GM19328 (cell line): ENCODE measurements around the gene CLCA1.

Experiments used
- ATAC-seq: cut with Tn5 transposase; IDR thresholded peaks from one replicate; pipeline ENCODE4 v1.9.1; 2021; ENCODE audit warnings: mild to moderate bottlenecking, moderate library complexity; ENCODE audit not compliant: unreplicated experiment

The CLCA1 gene, protein sequence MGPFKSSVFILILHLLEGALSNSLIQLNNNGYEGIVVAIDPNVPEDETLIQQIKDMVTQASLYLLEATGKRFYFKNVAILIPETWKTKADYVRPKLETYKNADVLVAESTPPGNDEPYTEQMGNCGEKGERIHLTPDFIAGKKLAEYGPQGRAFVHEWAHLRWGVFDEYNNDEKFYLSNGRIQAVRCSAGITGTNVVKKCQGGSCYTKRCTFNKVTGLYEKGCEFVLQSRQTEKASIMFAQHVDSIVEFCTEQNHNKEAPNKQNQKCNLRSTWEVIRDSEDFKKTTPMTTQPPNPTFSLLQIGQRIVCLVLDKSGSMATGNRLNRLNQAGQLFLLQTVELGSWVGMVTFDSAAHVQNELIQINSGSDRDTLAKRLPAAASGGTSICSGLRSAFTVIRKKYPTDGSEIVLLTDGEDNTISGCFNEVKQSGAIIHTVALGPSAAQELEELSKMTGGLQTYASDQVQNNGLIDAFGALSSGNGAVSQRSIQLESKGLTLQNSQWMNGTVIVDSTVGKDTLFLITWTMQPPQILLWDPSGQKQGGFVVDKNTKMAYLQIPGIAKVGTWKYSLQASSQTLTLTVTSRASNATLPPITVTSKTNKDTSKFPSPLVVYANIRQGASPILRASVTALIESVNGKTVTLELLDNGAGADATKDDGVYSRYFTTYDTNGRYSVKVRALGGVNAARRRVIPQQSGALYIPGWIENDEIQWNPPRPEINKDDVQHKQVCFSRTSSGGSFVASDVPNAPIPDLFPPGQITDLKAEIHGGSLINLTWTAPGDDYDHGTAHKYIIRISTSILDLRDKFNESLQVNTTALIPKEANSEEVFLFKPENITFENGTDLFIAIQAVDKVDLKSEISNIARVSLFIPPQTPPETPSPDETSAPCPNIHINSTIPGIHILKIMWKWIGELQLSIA

DNA sequence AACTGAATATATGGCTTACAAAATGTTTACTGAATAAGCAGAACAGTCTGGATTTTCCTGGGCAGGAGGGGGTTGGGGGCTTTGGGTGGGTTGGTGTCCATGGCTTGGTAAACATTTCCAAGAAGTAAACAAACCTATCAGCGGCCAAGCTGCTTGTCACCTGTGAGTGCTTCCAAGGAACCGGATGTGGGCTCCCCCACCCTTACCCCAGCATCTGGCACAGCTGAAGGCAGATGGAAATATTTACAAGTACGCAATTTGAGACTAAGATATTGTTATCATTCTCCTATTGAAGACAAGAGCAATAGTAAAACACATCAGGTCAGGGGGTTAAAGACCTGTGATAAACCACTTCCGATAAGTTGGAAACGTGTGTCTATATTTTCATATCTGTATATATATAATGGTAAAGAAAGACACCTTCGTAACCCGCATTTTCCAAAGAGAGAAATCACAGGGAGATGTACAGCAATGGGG is at the start of gene CLCA1:
TSS of gene CLCA1 (plus strand) at position 427 of the 477 bp plus-strand sequence. CDS start at position 472, 45 bp downstream.
- no peak for ATAC-seq

DNA sequence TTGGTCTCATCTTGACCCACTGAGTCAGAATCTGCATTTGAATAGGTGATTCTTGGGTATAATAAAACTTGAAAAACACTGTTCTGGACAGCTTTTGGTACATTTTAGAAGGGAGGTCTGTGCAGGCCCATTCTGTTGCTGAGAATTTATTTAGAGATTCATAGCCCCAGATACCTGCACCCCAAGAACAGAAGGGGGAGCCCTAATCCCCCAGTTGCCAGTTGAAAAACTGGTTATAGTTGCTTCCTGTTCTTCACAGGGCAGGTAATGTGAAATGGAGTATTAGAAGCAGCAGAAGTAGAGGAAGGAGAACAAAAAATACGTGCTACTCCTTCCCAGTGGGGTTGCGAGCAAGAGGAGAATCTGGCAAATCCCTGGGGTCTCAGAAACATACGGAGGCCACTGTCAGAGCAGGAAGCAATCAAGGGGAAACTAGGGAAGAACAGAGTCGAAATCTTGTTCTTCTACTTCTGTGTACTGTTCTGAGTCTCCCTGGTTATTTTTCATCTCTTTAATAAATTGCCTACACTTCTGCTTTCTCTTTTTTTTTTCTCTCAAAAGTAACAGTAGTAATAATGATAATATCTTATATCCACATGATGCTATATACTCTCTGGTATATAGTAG is 49.3 kb upstream of the CLCA1 start:
- ATAC-seq = peak; percentile 79

DNA sequence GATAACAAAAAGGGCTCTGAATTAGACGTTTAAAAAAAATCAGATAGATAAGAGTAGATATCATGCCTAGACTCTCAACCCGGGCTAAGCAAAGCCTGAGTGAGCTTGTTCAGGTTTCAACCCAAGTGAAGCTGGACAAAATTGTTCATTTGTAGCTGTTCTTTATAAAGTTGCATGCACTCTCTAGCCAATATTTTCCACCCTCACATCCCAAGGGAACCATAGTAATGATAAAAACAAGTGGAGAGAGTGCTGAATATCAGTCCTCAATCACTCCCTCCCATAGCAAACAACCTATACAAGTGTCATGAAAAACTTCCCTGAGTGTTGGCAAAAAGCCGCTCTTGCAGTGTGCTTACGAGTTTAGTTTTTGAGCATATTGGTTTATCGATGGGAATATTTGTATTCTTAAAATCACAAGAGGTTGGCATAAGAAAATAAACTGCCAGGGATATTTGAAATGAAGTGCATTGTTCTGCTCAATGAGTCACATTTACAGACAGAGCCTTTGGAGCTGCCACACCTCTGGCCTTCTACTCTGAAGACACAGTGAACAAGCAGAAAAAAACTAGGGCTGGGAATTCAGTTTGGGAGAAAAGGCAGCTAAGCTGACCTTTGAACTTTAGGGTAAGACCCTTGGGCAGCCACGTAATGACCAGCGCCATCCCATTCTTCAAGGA is 47.0 kb upstream of the CLCA1 start:
- ATAC-seq = no peak

DNA sequence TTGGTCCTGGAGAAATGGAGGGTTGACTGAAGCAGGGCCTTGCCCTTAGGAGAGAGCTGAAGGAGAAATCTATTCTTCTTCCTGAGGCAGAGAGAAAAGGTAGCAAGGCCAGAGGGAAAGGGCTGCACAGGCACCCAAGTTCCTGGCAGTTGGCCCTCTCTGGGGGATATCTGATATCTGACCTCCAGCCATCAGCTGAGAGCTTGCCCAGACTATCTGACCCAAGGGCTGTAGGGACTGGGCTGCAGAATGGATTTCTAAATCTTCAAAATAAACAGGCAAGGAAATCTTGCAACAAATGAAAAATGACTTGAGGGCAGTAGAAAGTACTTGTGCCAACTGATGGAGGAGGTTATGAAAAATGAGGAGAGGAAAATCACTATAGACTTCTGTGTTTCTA is 45.3 kb upstream of the CLCA1 start:
- no peak for ATAC-seq

DNA sequence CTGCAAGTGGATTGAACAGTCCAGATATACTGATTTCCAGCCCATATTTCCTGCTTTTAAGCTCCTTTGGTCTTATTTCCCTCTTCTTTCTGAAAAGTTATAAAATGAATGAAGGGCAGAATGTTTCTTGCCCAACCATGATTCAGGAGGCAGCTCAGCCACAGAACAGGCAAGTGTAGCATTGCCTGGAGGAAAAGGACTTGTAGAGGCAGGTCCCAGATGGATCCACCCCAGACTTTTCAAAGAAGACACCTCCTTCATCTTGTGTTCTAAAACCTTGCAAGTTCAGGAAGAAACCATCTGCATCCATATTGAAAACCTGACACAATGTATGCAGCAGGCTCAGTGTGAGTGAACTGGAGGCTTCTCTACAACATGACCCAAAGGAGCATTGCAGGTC is 44.9 kb upstream of the CLCA1 start, which contains the start of gene CLCA2:
TSS of gene CLCA2 (plus strand) at position 299 of the 400 bp plus-strand sequence. CDS start at position 376, 77 bp downstream.
- ATAC-seq = no peak

DNA sequence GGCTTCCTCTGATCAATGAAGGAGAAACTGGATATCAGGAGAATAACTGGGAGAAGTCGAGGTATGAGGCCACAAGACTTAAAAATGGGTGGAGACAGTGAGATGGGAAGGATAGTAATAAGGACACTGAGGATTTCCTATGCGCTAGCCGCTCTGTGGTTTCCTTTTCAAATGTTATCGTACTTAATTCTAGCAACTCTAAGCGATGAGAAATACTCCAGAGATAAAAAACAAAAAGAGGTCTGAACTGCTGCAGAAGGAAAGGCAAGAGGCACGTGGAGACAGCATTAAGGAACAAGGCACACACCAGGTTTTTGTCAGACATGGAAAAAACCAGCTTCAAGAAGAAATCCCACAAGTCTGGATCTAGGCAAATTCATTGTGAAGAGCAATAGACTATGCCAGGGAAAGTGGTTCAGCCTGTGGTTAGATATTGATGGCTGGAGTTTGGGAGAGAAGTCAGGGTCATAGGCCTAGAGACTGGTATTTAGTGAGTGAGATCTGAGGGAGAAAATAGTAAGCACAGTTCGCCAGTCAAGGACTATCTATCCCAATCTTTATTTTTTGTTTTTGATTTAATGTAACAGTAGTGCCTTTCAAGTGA is 39.5 kb upstream of the CLCA1 start:
- no peak for ATAC-seq

DNA sequence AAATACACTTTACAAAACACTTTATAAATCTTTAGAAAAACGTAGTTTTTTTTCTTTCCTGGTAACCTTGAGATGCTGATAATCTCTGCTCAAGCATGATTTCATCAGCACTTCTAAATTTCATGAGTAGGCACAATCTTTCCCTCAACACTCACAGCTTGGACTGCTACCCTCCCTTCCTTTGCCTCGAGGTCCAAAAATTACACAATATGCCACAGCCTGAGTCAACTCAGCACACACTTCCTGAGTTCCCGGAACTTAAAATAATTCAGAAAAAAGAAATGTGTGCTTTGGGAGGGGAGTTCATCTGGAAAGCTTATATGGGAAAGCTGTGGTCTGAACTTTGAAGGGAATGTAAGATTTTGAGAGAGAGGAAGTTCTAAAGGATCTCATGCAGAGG is 38.9 kb upstream of the CLCA1 start:
- ATAC-seq = no peak

DNA sequence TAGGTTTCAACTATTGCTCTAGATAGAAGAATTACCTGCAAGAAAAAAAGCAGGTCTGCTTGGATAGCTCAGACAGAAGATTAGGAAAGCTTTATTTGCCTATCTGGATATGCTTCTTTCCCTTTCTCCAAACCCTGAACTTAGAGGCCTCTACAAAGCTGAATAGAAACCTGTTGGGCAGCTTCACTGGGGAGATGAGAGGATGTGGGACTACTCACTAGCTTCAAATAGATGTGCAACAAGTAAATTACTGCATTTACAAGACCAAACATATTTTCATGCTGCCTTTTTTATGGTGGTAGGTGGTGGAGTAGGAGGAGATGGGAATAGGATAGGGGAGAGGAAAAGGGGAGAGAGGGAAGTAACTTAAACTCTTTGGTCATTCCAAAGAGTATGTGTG is 38.4 kb upstream of the CLCA1 start:
- ATAC-seq = no peak

DNA sequence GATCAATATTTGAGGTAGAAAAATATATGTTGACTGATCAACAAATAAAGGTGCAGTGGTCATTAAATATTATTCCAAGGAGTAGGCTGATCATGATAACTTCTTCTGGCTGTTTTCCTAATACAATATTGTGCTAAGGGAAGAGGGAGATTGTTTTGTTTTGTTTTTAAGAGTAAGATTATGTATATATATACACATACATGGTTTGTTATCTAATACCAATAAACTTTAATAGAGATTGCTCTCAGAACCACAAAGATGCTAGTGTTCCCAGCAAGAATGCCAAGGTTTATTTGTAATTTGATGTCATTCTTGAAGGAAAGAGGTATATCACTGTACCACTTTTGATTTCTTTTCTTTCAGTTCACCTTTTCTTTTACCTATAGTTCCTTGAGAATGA is 34.7 kb upstream of the CLCA1 start:
- no peak for ATAC-seq

DNA sequence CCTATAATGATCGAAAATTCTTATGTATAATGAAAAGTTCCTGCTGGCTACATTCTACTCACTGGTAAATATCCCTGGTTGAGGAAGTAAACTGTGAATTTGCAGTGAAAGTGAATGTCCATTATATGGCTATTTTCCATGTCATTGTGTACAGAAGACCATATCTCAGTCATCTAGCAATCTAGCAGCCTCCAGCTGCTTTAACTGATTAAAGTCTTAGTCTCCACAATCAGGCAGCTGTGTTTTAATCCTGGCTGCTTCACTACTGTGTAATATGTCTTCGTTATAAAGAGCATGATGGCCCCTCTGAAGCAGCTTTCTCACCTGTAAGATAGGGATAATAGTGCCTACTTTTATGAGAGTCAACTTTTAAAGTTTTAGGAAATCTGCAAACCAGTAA is 33.4 kb upstream of the CLCA1 start:
- no peak for ATAC-seq

DNA sequence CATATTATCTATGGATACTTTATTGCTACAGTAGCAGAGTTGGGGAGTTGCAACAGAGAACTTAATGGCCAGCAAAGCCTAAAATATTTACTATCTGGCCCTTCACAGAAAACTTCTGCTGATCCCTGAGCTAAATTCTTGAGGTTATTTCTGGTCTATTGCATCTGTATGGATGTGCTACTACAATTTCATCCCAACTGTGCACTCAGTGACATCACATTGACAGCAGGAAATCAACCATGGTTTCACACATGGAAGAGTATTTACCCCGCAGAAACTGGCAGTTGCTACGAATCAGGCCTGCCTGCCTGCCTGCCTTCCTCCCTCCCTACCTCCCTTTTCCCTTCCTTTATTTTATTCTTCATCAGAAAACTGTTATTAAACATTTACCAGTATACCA is 32.7 kb upstream of the CLCA1 start:
- ATAC-seq = no peak

DNA sequence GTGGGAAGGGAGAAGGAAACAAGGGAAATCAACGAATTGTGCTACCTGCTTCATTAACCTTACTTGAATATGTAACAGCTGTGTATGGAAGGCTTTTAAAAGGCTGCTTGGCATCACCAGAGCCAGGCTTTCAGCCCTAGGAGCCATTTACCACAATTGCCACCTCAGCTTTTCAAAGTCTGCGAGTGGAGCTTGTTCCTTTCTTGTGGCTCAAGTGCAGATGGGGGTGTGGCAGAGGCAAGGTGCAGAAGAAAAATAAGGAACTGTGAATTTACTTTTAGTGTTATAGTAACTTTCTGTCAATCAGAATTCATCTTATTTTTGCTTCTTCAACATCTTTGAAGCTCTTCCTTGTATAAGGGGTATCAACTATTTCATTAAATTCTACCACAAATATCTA is 27.1 kb upstream of the CLCA1 start:
- no peak for ATAC-seq

DNA sequence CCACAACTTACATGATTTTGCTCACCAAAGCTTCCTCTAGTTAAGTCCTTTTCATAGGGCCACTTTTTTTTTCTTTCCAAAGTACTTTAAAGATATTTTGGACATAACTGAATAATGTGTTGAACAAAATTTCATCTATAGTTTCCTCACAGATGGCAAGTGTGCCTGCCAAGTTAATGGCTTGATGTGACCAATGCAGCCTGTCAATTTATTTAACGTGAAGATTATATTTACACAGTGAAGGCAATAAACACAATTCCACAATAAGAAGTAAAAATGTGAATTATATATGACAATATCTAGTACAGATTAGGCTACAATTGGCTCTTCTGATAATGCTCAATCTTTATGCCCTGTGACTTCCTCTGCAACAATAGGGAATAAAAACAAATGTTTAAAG is 26.7 kb upstream of the CLCA1 start:
- no peak for ATAC-seq

DNA sequence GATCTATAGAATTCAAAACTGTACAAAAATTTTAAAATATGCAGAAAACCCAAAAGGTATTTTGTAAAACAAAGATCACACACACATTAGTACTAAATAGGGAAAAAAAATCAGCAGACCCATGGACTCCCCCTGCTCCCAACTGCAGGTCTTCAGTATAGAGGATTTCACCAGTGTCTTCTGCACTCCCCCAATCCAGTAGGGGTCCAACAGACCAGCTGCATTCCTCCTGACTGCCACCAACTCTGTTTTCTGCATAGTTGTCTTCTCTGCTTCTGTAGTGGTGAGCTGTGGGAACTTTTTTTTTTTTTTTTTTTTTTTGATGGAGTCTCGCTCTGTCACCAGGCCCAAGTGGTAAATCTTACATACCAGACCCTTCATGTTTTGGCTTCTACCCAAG is 22.8 kb upstream of the CLCA1 start:
- no peak for ATAC-seq

DNA sequence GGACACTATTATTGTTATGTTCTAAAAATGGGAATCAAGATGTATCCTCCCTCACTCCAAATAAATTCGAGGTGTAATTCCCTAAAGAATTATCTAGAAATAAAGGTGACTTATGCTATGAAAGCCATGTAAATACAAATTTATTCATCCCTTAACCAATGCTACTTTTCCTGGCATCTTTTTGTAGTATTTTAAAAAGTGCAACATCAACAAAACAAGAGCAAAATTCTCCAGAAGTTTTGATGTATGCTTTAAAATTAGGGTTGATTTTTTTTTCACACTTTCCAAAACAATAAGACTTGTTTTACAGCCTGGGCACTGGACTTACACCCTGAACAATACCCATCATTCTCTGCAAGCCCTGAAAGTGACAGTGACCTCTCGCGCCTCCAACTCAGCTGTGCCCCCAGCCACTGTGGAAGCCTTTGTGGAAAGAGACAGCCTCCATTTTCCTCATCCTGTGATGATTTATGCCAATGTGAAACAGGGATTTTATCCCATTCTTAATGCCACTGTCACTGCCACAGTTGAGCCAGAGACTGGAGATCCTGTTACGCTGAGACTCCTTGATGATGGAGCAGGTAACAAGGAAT is 21.4 kb upstream of the CLCA1 start:
- no peak for ATAC-seq

DNA sequence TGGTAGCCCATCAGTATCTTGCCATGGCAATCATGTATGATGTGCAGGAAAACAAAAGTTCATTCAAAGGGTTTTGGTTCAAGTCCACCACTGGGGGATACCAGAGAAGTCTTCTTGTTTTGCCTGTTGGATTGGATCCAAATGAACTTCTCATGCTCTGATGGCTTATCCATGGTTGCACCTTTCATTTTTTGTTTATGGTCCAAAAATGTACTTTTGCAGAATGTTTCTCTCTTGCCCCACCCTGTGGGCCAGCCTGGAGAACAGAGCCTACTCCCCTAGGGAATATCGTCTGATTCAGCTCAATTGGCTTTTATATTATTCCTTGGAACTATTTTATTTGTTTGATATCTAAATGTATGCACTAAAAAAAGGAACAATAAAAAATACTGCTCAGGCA is 20.1 kb upstream of the CLCA1 start:
- no peak for ATAC-seq

DNA sequence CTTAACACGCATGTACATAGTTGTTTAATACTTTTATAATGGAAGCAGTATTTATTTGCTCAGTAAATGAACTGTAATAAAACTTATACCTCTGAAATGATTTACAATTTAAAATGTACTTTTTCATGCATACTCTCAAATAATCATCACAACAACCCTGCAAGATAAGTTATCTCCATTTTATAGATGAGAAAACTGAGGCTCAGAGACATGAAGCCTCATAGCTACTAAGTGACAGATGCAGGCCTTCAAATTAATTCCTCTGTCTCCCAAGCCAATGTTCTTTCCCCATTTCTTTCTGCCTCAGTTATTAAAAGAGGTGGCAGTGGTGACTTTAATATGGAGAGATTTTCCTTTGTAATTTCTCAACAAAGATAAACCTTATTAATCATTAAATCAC is 19.6 kb upstream of the CLCA1 start:
- no peak for ATAC-seq

DNA sequence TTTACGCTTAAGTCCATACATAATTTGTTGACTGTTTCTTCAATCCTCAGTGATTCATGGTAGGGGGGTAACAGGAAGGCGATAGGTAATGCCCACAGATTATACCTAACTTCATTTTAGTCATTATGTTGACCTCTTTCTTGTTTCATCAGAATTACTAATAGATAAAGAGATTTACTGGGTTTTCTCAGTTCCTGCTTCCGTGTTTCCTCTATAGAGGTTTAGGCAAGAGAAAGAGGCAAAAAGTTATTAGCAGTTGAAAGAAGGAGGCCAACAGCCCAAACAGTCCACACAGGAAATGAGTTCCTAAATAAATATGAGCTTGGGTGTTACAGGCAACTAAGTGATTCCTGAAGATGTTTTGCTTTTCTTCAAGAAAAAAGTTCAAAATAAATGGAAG is 17.9 kb upstream of the CLCA1 start:
- no peak for ATAC-seq

DNA sequence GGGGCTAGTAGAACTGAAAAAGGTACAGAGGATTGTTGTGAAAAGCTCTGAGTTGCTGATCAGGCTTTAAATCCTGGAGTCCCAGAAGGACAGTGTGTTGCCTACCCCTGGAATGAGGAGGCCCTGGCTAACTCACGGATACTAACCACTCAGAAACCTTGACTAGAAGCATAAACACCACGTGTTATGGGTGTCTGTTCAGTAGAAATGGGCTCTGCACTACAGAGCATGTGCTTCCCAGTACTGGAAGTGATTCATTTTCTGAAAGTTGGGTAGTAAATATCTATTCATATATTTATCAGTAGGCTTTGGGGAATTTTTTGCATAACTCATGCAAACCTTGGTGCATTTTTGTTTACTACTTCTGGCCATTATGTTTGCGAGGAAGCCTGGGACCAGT is 15.1 kb upstream of the CLCA1 start:
- ATAC-seq = no peak

DNA sequence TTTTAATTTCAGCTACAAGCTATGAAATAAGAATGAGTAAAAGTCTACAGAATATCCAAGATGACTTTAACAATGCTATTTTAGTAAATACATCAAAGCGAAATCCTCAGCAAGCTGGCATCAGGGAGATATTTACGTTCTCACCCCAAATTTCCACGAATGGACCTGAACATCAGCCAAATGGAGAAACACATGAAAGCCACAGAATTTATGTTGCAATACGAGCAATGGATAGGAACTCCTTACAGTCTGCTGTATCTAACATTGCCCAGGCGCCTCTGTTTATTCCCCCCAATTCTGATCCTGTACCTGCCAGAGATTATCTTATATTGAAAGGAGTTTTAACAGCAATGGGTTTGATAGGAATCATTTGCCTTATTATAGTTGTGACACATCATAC is 13.7 kb upstream of the CLCA1 start:
- no peak for ATAC-seq
